Neural crest cell (in vitro differentiated cells): ENCODE results near the gene SRPK3. TPM values are rescaled to one million over a fixed set of nuclear protein-coding genes. Genes with fewer than 3 reads are reported as not detected.
A peak's percentile ranks its signal among the peaks of the same experiment; 100 is the strongest.
"Not testable (repeated sequence)": the region's sequence is repeated elsewhere in the genome, so short reads cannot be mapped to it uniquely, and the experiment has no call there.

Source experiments
- DNase-seq: peaks from one replicate; pipeline ENCODE4 v3.0.0; 2021; ENCODE audit warnings: low read depth, mixed read lengths, low spot score
- H3K27ac Mint-ChIP-seq: one replicate; pipeline ENCODE4 v1.8.0; 2021; ENCODE audit warnings: mild to moderate bottlenecking, mixed read lengths; ENCODE audit not compliant: unreplicated experiment
- H3K27me3 Mint-ChIP-seq: 2 replicates; pipeline ENCODE4 v1.8.0; 2021; ENCODE audit warnings: low read depth, mild to moderate bottlenecking, mixed read lengths
- H3K36me3 Mint-ChIP-seq: 2 replicates; pipeline ENCODE4 v1.8.0; 2021; ENCODE audit warnings: low read depth, mild to moderate bottlenecking, mixed read lengths
- H3K4me1 Mint-ChIP-seq: 2 replicates; pipeline ENCODE4 v1.8.0; 2021; ENCODE audit warnings: mixed read lengths
- H3K4me3 Mint-ChIP-seq: one replicate; pipeline ENCODE4 v1.8.0; 2021; ENCODE audit warnings: mild to moderate bottlenecking, mixed read lengths
- H3K9me3 Mint-ChIP-seq: 2 replicates; pipeline ENCODE4 v1.8.0; 2021; ENCODE audit warnings: mixed read lengths
- CTCF ChIP-seq: fragments of 200-600 bp; sonication (generic); conservative IDR thresholded peaks from 2 replicates; pipeline ENCODE4 v1.5.0; 2021; ENCODE audit warnings: antibody characterized with exemption, mild to moderate bottlenecking
- total RNA-seq: library from RNA; stranded (reverse); gene quantifications from 2 replicates; pipeline ENCODE4 v1.2.1, GENCODE V29; 2021

The SRPK3 gene
- total RNA-seq, 1 donor from 2014 or later: 0.14 TPM

- Mint-ChIP-seq H3K4me1 (peaks cover 29% of the 10 kb centered on the region), H3K27ac (no peak overlapping the region), H3K36me3 (peaks cover 3% of the 10 kb centered on the region), H3K4me3 (peak overlapping the region; percentile 53), H3K9me3 (peaks cover 6% of the 10 kb centered on the region), H3K27me3 (no peaks in the 10 kb centered on the region)
- no peak for DNase-seq
- no peak for TF ChIP-seq CTCF
These were observed 36.2 kb downstream of the SRPK3 start for GRCh38 chrX:153816831-153817690.

GRCh38 chrX:153818064-153818463 lies 37.2 kb downstream of the SRPK3 start:
- not testable (repeated sequence) for H3K9me3 Mint-ChIP-seq, H3K27me3 Mint-ChIP-seq, H3K27ac Mint-ChIP-seq, H3K4me3 Mint-ChIP-seq, H3K36me3 Mint-ChIP-seq, DNase-seq
- H3K4me1 Mint-ChIP-seq: peaks cover 28% of the 10 kb centered on the region

GRCh38 chrX:153818571-153819383 lies 37.9 kb downstream of the SRPK3 start:
- H3K9me3 Mint-ChIP-seq: no peaks in the 10 kb centered on the region
- peak; percentile 54 for DNase-seq
- H3K27me3 Mint-ChIP-seq: no peaks in the 10 kb centered on the region
- TF ChIP-seq CTCF: no peak
- H3K36me3 Mint-ChIP-seq: peaks cover 3% of the 10 kb centered on the region
- H3K4me3 Mint-ChIP-seq: peak overlapping the region; percentile 56
- H3K4me1 Mint-ChIP-seq: peaks cover 26% of the 10 kb centered on the region
- H3K27ac Mint-ChIP-seq: peak overlapping the region; percentile 71

GRCh38 chrX:153819384-153820040 lies 38.7 kb downstream of the SRPK3 start:
- Mint-ChIP-seq H3K27me3 (no peaks in the 10 kb centered on the region), H3K4me3 (peak overlapping the region; percentile 72), H3K4me1 (peaks cover 26% of the 10 kb centered on the region), H3K36me3 (peaks cover 3% of the 10 kb centered on the region), H3K9me3 (no peaks in the 10 kb centered on the region), H3K27ac (peak overlapping the region; percentile 71)
- TF ChIP-seq CTCF: no peak
- no peak for DNase-seq

GRCh38 chrX:153820601-153821000 lies 39.8 kb downstream of the SRPK3 start:
- Mint-ChIP-seq H3K27ac (no peak overlapping the region), H3K27me3 (no peaks in the 10 kb centered on the region), H3K4me3 (no peak overlapping the region), H3K4me1 (peaks cover 26% of the 10 kb centered on the region), H3K36me3 (no peaks in the 10 kb centered on the region), H3K9me3 (no peaks in the 10 kb centered on the region)
- DNase-seq: no peak
- TF ChIP-seq CTCF: no peak
